B cell (primary cell): ENCODE data around the gene SYNPO.

Experiments used
- EZH2 ChIP-seq: IDR thresholded peaks from 2 replicates; pipeline ENCODE4 v1.6.1; 2012; ENCODE audit warnings: borderline replicate concordance, low read depth, mild to moderate bottlenecking, moderate library complexity, low read length; ENCODE audit not compliant: insufficient read depth, poor library complexity, severe bottlenecking
- TF ChIP-seq, protein P1 (sequence below): fragments of 200-600 bp; IDR thresholded peaks from one replicate; pipeline ENCODE4 v1.8.0; 2022; ENCODE audit warnings: antibody characterized with exemption, mild to moderate bottlenecking

DNA sequence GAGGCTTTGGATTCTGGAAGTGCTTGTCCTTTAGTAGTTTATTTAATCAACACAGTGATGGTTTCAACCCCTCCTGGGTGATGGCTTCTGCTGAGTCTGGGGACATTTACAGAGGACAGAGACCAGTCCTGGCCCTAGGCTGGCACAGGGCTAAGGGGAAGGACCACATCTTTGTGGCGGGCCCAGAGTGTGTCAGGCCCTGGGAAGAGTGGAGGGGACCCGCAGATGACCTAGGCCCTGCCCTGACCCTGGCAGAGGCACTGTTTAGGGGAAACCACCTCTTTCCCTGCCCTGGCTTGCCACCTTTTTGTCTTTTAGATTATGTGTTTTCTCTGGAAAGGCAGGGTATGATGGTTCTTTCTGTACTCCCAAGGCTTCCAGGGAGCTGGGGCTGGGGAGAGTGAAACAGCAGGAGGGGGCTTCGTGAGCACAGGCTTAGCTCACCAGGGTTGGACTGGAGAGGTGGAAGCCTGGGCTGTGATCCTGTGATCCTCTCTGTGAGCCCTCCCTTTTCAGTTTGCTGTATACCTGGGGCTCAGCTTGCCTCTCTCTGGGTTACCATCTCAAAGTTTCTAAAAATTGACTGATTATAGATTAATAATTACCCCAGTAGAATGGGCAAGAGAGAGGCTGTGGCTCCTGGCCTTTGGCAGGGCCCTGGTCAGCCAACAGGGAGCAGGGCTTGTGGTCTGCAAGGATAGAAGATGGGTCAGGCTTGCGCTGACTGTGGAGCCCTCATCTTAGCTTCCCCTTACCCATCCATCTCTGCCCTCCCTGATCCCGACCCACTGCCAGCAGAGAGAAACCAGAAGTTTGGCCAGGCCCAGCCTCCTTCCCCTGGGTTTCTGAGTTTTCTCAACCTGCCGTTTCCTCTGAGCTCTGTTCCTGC, 1.7 kb upstream of the SYNPO start:
- TF ChIP-seq, protein P1, sequence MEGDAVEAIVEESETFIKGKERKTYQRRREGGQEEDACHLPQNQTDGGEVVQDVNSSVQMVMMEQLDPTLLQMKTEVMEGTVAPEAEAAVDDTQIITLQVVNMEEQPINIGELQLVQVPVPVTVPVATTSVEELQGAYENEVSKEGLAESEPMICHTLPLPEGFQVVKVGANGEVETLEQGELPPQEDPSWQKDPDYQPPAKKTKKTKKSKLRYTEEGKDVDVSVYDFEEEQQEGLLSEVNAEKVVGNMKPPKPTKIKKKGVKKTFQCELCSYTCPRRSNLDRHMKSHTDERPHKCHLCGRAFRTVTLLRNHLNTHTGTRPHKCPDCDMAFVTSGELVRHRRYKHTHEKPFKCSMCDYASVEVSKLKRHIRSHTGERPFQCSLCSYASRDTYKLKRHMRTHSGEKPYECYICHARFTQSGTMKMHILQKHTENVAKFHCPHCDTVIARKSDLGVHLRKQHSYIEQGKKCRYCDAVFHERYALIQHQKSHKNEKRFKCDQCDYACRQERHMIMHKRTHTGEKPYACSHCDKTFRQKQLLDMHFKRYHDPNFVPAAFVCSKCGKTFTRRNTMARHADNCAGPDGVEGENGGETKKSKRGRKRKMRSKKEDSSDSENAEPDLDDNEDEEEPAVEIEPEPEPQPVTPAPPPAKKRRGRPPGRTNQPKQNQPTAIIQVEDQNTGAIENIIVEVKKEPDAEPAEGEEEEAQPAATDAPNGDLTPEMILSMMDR = no peak
- no peak for TF ChIP-seq EZH2
